Measurements from ENCODE around the gene ZDHHC14.

DNA sequence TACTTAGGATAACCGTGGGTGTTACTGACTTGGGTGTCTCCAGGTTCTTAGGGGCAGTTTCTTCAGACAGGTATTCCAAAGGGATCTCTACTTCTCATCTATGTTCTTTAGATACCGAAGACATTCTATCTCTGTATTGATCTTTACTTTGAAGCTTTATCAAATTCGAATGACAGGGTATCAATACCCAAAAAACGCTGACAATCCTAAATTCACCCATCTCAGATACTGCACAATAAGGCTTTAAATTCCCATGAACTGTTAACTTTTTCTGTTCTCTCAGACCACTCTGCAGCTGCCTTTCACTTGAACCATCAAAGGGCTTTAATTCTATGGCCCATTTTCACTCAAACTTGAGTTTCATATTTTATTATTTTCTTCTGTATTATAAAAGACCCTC is 72.1 kb downstream of the ZDHHC14 start:
- TF ChIP-seq POLR2AphosphoS5 (IDR thresholded peaks at IDR 0.05), result no peak
- TF ChIP-seq EP300 (IDR thresholded peaks at IDR 0.05), result no peak
- TF ChIP-seq, protein P1, sequence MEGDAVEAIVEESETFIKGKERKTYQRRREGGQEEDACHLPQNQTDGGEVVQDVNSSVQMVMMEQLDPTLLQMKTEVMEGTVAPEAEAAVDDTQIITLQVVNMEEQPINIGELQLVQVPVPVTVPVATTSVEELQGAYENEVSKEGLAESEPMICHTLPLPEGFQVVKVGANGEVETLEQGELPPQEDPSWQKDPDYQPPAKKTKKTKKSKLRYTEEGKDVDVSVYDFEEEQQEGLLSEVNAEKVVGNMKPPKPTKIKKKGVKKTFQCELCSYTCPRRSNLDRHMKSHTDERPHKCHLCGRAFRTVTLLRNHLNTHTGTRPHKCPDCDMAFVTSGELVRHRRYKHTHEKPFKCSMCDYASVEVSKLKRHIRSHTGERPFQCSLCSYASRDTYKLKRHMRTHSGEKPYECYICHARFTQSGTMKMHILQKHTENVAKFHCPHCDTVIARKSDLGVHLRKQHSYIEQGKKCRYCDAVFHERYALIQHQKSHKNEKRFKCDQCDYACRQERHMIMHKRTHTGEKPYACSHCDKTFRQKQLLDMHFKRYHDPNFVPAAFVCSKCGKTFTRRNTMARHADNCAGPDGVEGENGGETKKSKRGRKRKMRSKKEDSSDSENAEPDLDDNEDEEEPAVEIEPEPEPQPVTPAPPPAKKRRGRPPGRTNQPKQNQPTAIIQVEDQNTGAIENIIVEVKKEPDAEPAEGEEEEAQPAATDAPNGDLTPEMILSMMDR (IDR thresholded peaks at IDR 0.05), result no peak
- no peak for TF ChIP-seq POLR2A (IDR thresholded peaks at IDR 0.05; ENCODE audit: low read depth)
